HG03378 (cell line): ENCODE measurements around the gene BARX1.

Experiments
- ATAC-seq: cut with Tn5 transposase; IDR thresholded peaks from one replicate; pipeline ENCODE4 v1.9.1; 2021; ENCODE audit warnings: mild to moderate bottlenecking, moderate library complexity; ENCODE audit not compliant: unreplicated experiment

The BARX1 gene

DNA sequence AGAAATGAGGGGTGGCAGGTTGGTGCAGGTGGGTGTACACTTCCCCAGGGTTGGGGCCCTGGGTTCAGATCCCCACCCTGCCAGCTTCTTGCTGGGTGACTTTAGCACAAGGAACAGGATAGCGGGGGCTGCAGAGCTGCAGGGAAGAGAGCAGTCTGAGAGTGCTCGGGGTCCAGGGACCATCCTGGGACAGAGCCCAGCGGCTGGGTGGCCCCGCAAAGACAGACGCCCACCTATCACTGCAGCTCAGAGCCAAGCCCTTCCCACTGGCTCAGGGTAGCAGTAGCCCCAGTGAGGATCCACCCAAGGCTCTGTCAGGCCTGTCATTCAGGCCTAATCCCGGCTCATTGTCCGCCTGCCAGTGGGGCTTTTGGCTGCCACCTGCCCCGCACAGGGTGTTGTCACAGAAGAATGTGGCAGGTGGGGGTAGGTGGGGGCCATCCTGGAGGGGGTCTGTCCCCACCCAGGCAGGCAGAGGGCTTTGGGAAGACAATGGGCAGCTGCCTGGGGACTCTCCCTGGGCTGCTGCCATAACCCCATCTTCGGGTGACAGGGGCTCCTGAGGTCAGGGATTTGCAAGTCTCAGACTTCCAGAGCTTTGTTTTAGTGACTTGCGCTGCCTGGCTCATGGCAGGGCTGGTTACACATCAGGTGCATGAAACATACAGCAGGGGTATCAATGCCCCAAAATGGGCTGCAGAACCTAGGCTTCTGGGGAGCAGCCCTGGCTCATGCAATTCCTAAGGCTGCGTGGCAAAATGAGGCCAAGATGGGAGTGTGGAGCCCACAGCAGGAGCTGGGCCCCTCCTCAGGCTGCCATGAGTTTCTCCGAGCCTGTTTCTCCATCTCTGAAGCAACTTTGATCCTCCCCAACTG, 52.1 kb downstream of the BARX1 start:
- ATAC-seq = no peak

DNA sequence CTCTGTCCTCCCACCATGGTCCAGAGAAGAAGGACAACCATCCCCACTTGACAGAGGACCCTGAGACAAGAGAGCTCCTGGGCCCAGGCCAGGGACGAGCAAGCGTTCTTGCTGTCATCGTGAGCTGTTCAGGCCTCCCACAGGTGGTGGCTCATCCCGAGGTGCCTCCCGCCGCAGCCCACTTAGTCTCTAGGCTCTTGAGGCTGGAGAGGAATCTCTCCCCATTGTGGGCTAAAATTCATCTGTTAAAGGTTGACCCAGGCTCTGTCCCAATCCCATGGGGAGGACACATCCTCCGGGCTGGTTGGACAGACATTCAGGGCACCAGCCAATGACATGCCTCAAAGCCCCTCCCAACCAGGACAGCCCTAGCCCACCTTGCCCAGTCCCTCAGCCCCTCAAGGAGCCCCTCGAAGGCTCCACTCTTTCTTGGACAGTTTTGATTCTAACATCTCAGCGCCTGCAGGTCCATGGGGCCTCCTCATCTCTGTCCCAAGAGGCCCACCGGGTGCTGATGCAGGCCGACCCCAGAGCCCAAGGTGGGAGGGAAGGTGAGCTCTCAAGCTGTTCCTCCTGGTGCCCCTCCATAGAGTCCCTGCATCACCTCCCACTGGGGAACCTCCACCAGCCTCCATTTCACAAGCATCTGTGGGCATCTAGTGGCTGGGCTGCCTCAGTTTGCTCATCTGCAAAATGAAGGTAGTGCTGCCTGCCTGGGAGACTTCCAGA, 52.9 kb downstream of the BARX1 start:
- ATAC-seq = no peak
